Activated T-helper 2 cell treated with anti-CD3 and anti-CD28 coated beads, Interferon-gamma antibody, Interleukin-2, Interleukin-4, amounts not matched to agents 10 μg/mL and 5 μg/mL and 100 μg/mL, durations not matched to agents 14 hours and 24 hours and 36 hours (primary cell): ENCODE results near the gene EPHA6. TPM values are rescaled to one million over a fixed set of nuclear protein-coding genes. Genes with fewer than 3 reads are reported as not detected.
"Not testable (repeated sequence)": the region's sequence is repeated elsewhere in the genome, so short reads cannot be mapped to it uniquely, and the experiment has no call there.

Experiments used
- DNase-seq: peaks from one replicate; pipeline ENCODE4 v3.0.0; 2021; ENCODE audit warnings: low spot score
- H3K27ac Mint-ChIP-seq: one replicate; pipeline ENCODE4 v1.8.0; 2021; ENCODE audit warnings: mixed read lengths
- H3K27me3 Mint-ChIP-seq: one replicate; pipeline ENCODE4 v1.8.0; 2021; ENCODE audit warnings: low read depth, mixed read lengths
- H3K36me3 Mint-ChIP-seq: one replicate; pipeline ENCODE4 v1.8.0; 2021; ENCODE audit warnings: low read depth, mixed read lengths
- H3K4me1 Mint-ChIP-seq: one replicate; pipeline ENCODE4 v1.8.0; 2021; ENCODE audit warnings: low read depth, mixed read lengths
- H3K4me3 Mint-ChIP-seq: one replicate; pipeline ENCODE4 v1.8.0; 2021; ENCODE audit warnings: low read depth, mild to moderate bottlenecking, moderate library complexity, mixed read lengths
- H3K9me3 Mint-ChIP-seq: one replicate; pipeline ENCODE4 v1.8.0; 2021; ENCODE audit warnings: mixed read lengths
- intact Hi-C: fragments of 100-400 bp; cut with micrococcal nuclease; formaldehyde crosslinking; loops from one replicate; pipeline ENCODE4 v1.15.1; 2023
- total RNA-seq: library from RNA; stranded (reverse); gene quantifications from 2 replicates; pipeline ENCODE4 v1.2.3, GENCODE V29; 2022

EPHA6 gene
- total RNA-seq, 1 donor from 2014 or later: not detected

- Mint-ChIP-seq H3K4me1 (no peaks in the 10 kb centered on the region), H3K36me3 (no peaks in the 10 kb centered on the region), H3K27me3 (no peaks in the 10 kb centered on the region), H3K9me3 (no peaks in the 10 kb centered on the region), H3K4me3 (no peak overlapping the region), H3K27ac (no peak overlapping the region)
- intact Hi-C loops: no loop called here
- DNase-seq: no peak
These were observed 29.3 kb downstream of the EPHA6 start for GRCh38 chr3:96843505-96844203.

DNA sequence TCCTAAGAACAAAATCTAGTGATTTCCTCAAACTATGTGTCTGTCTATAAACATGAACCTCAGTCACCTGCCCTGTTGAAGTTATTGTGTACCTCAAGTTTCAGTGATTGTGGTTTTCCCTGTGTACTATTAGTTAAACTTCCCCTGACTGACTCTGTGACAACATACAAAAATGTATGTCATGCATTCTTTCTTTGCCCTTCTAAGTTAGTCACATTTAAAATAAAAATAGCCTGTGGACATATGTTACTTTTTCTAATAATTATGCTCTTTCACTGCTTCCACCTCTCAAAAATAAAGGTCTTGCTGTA, 29.8 kb downstream of the EPHA6 start:
- Mint-ChIP-seq H3K4me3 (no peak overlapping the region), H3K9me3 (no peaks in the 10 kb centered on the region), H3K36me3 (no peaks in the 10 kb centered on the region), H3K27me3 (no peaks in the 10 kb centered on the region), H3K4me1 (no peaks in the 10 kb centered on the region), H3K27ac (no peak overlapping the region)
- intact Hi-C loops: no loop called here
- no peak for DNase-seq

- no peak for DNase-seq
- Mint-ChIP-seq H3K36me3 (no peaks in the 10 kb centered on the region), H3K9me3 (no peaks in the 10 kb centered on the region), H3K27me3 (no peaks in the 10 kb centered on the region), H3K4me1 (no peaks in the 10 kb centered on the region), H3K4me3 (no peak overlapping the region), H3K27ac (no peak overlapping the region)
- intact Hi-C loops: no loop called here
These were observed 38.5 kb downstream of the EPHA6 start for GRCh38 chr3:96852849-96853248.

- Mint-ChIP-seq H3K27me3 (no peaks in the 10 kb centered on the region), H3K36me3 (no peaks in the 10 kb centered on the region), H3K4me1 (no peaks in the 10 kb centered on the region), H3K9me3 (no peaks in the 10 kb centered on the region), H3K27ac (no peak overlapping the region), H3K4me3 (no peak overlapping the region)
- intact Hi-C loops: loop anchor here (5.0 kb wide), 1 partner anchor 861 kb away; no protein-coding TSS in a partner anchor
- DNase-seq: no peak
These were observed 46.5 kb downstream of the EPHA6 start for GRCh38 chr3:96860882-96861281.

- H3K9me3 Mint-ChIP-seq: no peaks in the 10 kb centered on the region
- intact Hi-C loops: loop anchor here (2.0 to 5.0 kb wide), 2 partner anchors 796 to 859 kb away; no protein-coding TSS in a partner anchor
- H3K4me1 Mint-ChIP-seq: no peaks in the 10 kb centered on the region
- H3K4me3 Mint-ChIP-seq: no peak overlapping the region
- no peak for DNase-seq
- no peak overlapping the region for H3K27ac Mint-ChIP-seq
- no peaks in the 10 kb centered on the region for H3K36me3 Mint-ChIP-seq
- no peaks in the 10 kb centered on the region for H3K27me3 Mint-ChIP-seq
These were observed 48.8 kb downstream of the EPHA6 start for GRCh38 chr3:96863129-96863740.

DNA sequence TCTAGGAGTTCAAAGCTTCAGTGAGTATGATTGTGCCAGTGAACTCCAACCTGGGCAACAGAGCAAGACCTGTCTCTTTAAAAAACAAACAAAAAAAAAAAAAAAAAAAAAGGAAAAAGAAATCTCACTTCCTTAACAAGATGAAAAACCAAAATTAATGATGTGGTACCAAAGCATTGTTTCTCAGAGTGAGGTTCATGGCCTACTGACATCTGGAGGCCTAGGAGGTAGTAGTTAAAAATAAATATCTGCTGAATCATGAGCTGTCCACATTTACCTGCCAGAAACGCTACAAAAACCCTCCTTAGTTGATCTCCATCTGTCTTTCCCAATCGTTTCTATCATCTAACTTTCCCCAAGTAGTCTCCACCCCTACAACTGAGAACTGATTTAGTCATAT, 51.2 kb downstream of the EPHA6 start:
- no peaks in the 10 kb centered on the region for H3K36me3 Mint-ChIP-seq
- intact Hi-C loops: no loop called here
- no peak overlapping the region for H3K4me3 Mint-ChIP-seq
- DNase-seq: no peak
- H3K4me1 Mint-ChIP-seq: no peaks in the 10 kb centered on the region
- no peaks in the 10 kb centered on the region for H3K27me3 Mint-ChIP-seq
- no peak overlapping the region for H3K27ac Mint-ChIP-seq
- no peaks in the 10 kb centered on the region for H3K9me3 Mint-ChIP-seq

DNA sequence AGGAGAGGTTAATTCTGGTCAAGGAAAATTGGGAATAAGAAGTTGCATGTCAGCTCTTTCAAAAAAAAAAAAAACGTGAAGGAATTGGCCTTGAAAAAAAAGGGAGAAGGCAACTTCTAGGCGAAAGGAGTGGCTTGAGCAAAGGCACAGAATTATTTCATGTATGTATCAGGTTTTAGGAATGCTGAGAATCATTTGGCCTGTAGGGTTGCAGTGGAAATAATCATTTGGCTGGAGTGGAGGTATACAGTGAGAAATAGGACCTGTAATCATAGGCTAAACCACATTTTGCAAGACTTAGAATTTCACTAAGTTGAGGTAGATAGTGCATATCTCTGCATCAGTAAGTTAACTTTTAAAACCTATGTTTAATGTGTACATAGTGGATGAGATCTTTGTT, 54.9 kb downstream of the EPHA6 start:
- no peaks in the 10 kb centered on the region for H3K36me3 Mint-ChIP-seq
- no peak overlapping the region for H3K4me3 Mint-ChIP-seq
- intact Hi-C loops: no loop called here
- DNase-seq: no peak
- no peak overlapping the region for H3K27ac Mint-ChIP-seq
- no peaks in the 10 kb centered on the region for H3K27me3 Mint-ChIP-seq
- no peaks in the 10 kb centered on the region for H3K4me1 Mint-ChIP-seq
- no peaks in the 10 kb centered on the region for H3K9me3 Mint-ChIP-seq

DNA sequence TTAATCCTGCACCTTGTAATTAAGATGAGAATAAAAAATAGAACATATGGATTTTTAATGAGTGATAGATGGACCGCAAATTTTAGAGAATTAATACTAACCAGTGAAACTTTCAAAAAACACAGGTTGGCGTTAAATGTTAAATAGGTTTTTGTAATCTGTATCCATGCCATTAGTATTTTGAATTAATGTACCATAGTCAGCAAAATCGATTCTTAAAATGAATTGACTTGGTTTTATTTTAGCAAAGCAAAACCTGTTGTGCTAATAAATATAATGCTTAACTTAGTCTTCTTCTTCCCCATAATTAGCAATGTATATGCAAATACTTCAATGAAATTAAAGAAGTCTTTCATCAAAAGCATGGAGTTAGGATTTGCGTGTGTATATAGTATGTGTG, 63.1 kb downstream of the EPHA6 start:
- DNase-seq: no peak
- no peak overlapping the region for H3K27ac Mint-ChIP-seq
- H3K4me3 Mint-ChIP-seq: no peak overlapping the region
- H3K4me1 Mint-ChIP-seq: no peaks in the 10 kb centered on the region
- intact Hi-C loops: no loop called here
- no peaks in the 10 kb centered on the region for H3K9me3 Mint-ChIP-seq
- H3K36me3 Mint-ChIP-seq: no peaks in the 10 kb centered on the region
- no peaks in the 10 kb centered on the region for H3K27me3 Mint-ChIP-seq

DNA sequence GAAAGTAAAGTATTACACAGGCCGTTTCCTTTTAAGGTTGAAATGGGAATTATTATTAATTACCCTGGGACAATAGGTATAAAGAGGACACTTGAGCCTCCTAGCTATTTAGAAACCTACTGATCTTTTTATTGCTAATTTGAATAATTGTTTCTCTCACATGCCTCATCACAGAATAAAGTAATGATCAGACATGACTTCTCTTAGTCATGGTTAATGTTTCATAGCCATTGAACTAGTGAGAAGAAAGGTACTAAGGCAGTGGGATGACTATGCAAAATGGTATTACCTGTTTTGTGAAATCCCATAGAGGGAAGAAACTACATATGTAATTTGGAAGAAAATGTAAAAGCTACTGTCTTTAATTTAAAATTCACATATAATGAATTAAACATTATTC, 85.6 kb downstream of the EPHA6 start:
- intact Hi-C loops: no loop called here
- H3K27me3 Mint-ChIP-seq: no peaks in the 10 kb centered on the region
- no peaks in the 10 kb centered on the region for H3K4me1 Mint-ChIP-seq
- no peaks in the 10 kb centered on the region for H3K36me3 Mint-ChIP-seq
- DNase-seq: no peak
- H3K27ac Mint-ChIP-seq: no peak overlapping the region
- no peaks in the 10 kb centered on the region for H3K9me3 Mint-ChIP-seq
- no peak overlapping the region for H3K4me3 Mint-ChIP-seq

DNA sequence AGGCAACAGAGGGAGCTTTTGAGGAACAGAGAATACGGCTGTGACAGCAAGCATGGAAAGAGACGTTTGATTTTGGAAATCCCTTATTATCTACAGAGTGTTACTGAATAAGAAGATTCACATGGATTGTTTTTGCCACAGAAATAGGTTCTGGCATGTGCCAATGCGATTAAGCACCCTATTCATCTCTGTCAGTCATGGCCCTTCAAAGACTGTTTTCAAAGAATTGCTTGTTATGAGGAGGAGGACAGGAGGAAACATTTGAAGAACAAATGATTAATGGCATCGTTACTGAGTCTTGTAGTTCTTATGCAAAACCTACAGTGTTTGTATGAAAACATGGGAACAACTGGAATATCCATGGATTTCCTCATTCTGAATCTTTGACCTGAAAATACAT, 86.2 kb downstream of the EPHA6 start:
- H3K27me3 Mint-ChIP-seq: no peaks in the 10 kb centered on the region
- H3K4me3 Mint-ChIP-seq: no peak overlapping the region
- no peaks in the 10 kb centered on the region for H3K36me3 Mint-ChIP-seq
- H3K27ac Mint-ChIP-seq: no peak overlapping the region
- no peaks in the 10 kb centered on the region for H3K9me3 Mint-ChIP-seq
- no peaks in the 10 kb centered on the region for H3K4me1 Mint-ChIP-seq
- intact Hi-C loops: no loop called here
- no peak for DNase-seq

DNA sequence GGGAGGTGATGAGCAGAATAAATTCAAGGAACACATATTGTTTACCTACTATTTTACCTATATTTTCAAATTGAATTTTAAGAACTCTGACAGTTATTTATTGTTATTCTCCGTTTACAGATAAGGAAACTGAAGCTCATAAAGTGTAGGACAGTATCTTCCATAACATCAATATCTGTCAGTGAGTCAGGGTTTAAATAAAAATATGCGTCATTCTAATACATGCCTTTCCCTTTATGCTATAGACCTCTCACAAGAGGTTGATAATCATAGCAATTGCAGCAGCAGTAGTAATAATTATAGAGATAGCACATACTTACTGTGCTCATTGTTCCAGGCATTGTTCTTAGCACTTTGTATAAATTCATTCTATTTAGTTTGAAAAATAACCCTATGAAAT, 101.1 kb downstream of the EPHA6 start:
- Mint-ChIP-seq H3K4me1 (no peaks in the 10 kb centered on the region), H3K4me3 (no peak overlapping the region), H3K36me3 (no peaks in the 10 kb centered on the region), H3K9me3 (no peaks in the 10 kb centered on the region), H3K27me3 (no peaks in the 10 kb centered on the region), H3K27ac (no peak overlapping the region)
- intact Hi-C loops: no loop called here
- no peak for DNase-seq

- H3K36me3 Mint-ChIP-seq: no peaks in the 10 kb centered on the region
- no peak overlapping the region for H3K27ac Mint-ChIP-seq
- peaks cover 40% of the 10 kb centered on the region for H3K9me3 Mint-ChIP-seq
- intact Hi-C loops: no loop called here
- H3K4me1 Mint-ChIP-seq: no peaks in the 10 kb centered on the region
- H3K27me3 Mint-ChIP-seq: no peaks in the 10 kb centered on the region
- no peak for DNase-seq
- H3K4me3 Mint-ChIP-seq: no peak overlapping the region
These were observed 116.9 kb downstream of the EPHA6 start for GRCh38 chr3:96931119-96931862.

DNA sequence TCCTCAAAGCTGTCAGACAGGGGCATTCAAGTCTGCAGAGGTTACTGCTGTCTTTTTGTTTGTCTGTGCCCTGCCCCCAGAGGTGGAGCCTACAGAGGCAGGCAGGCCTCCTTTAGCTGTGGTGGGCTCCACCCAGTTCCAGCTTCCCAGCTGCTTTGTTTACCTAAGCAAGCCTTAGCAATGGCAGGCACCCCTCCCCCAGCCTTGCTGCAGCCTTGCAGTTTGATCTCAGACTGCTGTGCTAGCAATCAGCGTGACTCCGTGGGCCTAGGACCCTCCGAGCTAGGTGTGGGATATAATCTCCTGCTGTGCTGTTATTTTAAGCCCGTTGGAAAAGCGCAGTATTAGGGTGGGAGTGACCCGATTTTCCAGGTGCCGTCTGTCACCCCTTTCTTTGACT, 127.7 kb downstream of the EPHA6 start:
- H3K4me1 Mint-ChIP-seq, H3K27me3 Mint-ChIP-seq, DNase-seq, H3K4me3 Mint-ChIP-seq, intact Hi-C loops, H3K36me3 Mint-ChIP-seq, H3K27ac Mint-ChIP-seq: not testable (repeated sequence)
- peaks cover 21% of the 10 kb centered on the region for H3K9me3 Mint-ChIP-seq
